ENCODE data around the gene RFXANK. TPM values are rescaled to one million over a fixed set of nuclear protein-coding genes. Genes with fewer than 3 reads are reported as not detected.

Gene RFXANK
- total and polyA plus RNA-seq, 9 of the 15 experiments (the other 6 are each of a cell fraction or from before 2014, with no cell fraction given), result 68.6 to 181 (median 150) TPM

- TF ChIP-seq FOXK1 (CRISPR knock-in tag; IDR thresholded peaks at IDR 0.05; ENCODE audit: borderline replicate concordance) (0 out of 2 replicates have a peak, but pooled peaks have one; percentile 14), DPF2 (IDR thresholded peaks at IDR 0.05) (peak; percentile 55; the same call in 1 of the 2 replicates), NFIX (CRISPR knock-in tag; IDR thresholded peaks at IDR 0.05; ENCODE audit: low read depth) (no peak), ZC3H4 (CRISPR knock-in tag; IDR thresholded peaks at IDR 0.05; ENCODE audit: borderline replicate concordance) (no peak), KAT7 (CRISPR knock-in tag; IDR thresholded peaks at IDR 0.05; ENCODE audit: borderline replicate concordance) (peak; percentile 80; the same call in 1 of the 2 replicates), GATA2 (CRISPR knock-in tag; IDR thresholded peaks at IDR 0.05) (no peak), FIP1L1 (IDR thresholded peaks at IDR 0.05; ENCODE audit: low read depth, low read length, poor library complexity, severe bottlenecking) (peak; percentile 94), PHF21A (IDR thresholded peaks at IDR 0.05; ENCODE audit: borderline replicate concordance, low read depth) (no peak), CREB3L1 (IDR thresholded peaks at IDR 0.05; ENCODE audit: borderline replicate concordance, low read depth) (peak; percentile 57; the same call in 1 of the 2 replicates), HNRNPK (IDR thresholded peaks at IDR 0.05; ENCODE audit: low read depth, low read length, poor library complexity, severe bottlenecking) (no peak), POLR2AphosphoS2 (IDR thresholded peaks at IDR 0.05; ENCODE audit: low read length) (no peak), SLC30A9 (CRISPR knock-in tag; IDR thresholded peaks at IDR 0.05) (no peak), MYNN (IDR thresholded peaks at IDR 0.05) (peak; percentile 20; the same call in 1 of the 2 replicates), MYNN (CRISPR knock-in tag; IDR thresholded peaks at IDR 0.05) (no peak), PRDM10 (IDR thresholded peaks at IDR 0.05; ENCODE audit: partially characterized antibody) (peak; percentile 70), PRMT5 (CRISPR knock-in tag; IDR thresholded peaks at IDR 0.05) (0 out of 2 replicates have a peak, but pooled peaks have one; percentile 29), RFX5 (IDR thresholded peaks at IDR 0.05; ENCODE audit: low read depth, low read length) (no peak), FOXK2 (conservative IDR thresholded peaks at IDR 0.05 in 1 of 2, IDR thresholded peaks at IDR 0.05 in 1 of 2; ENCODE audit: low read depth in 2 of 2) (peak; percentile 71 to 79; a peak in 3 of 4 replicates), U2AF2 (optimal IDR thresholded peaks at IDR 0.05; ENCODE audit: low read depth, low read length) (no peak), ZSCAN32 (CRISPR knock-in tag; IDR thresholded peaks at IDR 0.05) (no peak), ILK (tag; IDR thresholded peaks at IDR 0.05; ENCODE audit: borderline replicate concordance, low read depth) (no peak)
- TF ChIP-seq, protein P1, sequence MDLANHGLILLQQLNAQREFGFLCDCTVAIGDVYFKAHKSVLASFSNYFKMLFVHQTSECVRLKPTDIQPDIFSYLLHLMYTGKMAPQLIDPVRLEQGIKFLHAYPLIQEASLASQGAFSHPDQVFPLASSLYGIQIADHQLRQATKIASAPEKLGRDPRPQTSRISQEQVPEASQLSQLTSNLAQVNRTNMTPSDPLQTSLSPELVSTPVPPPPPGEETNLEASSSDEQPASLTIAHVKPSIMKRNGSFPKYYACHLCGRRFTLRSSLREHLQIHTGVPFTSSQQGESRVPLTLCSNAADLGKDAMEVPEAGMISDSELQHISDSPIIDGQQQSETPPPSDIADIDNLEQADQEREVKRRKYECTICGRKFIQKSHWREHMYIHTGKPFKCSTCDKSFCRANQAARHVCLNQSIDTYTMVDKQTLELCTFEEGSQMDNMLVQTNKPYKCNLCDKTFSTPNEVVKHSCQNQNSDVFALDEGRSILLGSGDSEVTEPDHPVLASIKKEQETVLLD (IDR thresholded peaks at IDR 0.05), result peak; percentile 91
Measured at GRCh38 chr19:19192078-19192882, at the start of gene RFXANK, which contains the start of gene BORCS8 (continued).

All from K562 (cell line).